Stimulated activated CD8-positive, alpha-beta memory T cell treated with anti-CD3 and anti-CD28 coated beads, Interleukin-15, amount 100 ng/mL, for 48 hours (primary cell): ENCODE results near the gene ACSF3.

Experiments
- DNase-seq, 2 donors: peaks; one replicate each; pipeline ENCODE4 v3.0.0-alpha.2; 2020; ENCODE audit warnings: low read depth in 2 of 2

The ACSF3 gene

DNA sequence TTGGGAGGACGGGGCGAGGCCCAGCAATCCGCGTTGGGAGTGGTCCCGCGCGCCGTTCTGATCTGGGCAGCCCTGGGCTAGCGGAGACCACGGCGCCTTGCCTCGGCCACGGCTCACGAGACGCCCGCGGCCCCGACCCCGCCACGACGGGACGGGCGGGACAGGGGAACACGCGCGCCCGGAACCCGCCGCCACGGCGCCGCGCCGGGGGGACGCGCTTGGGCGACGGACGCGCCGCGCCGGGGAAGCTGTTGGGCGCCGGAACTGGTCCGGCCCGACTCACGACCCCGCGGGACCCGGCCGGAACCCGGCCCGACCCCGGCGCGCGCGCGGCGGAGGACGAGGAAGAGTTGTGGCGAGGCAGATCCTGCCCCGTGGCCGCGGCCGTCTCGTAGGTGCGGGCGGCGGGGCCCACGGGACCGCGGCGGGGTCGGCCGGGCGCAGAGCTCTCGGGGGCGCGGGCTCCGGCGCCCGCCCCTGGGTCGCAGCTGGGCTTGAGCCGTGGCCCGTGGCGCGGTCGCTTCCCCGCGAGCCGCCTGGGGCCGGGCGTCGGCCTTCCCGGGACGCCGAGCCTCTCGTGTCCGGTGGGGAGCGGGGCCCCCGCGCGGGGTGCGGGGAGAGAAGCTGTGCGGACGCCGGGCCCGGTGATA, at the start of gene ACSF3:
TSS of gene ACSF3 (plus strand) at position 251 of the 650 bp plus-strand sequence. CDS start 6,830 bp downstream, outside the sequence.
- DNase-seq = peak; percentile 60 to 64

DNA sequence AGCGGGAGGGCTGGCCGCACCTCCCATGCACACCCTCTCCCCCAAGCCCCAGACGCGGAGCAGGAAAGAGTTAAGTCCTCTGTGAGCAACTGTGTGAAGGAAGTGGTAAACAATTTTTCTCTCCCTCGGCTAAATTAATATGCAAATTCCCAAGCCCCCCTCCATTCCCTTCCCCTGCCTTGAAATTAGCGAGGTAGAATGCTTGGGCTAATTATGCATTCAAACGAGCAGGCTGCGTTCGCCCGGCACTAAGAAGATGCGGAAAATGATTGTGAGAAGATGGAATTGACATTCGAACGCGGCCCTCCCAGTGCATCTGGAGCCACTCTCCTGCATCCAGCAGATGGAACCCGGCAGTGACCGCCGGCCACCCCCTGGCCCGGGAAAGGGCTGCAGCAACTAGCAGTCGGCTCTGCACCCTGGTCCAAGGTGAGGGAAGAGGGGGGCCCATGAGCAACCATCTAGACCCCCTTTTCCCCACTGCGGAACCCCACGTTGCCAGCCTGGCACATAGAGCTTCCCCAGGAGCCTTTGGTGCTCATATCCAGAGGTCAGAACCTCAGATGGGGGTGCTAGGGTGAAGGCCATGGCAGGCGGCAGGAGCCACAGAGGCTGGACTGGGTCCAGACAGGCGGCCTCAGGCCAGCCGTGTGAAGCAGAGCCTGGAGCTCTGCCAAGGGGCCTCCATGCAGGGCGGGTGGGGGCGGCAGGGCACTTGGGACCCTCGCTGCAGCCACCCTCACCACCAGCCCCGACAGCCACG, 49.1 kb upstream of the ACSF3 start:
- no peak for DNase-seq

- DNase-seq = no peak
Measured at GRCh38 chr16:89045181-89045815, 48.4 kb upstream of the ACSF3 start.

DNA sequence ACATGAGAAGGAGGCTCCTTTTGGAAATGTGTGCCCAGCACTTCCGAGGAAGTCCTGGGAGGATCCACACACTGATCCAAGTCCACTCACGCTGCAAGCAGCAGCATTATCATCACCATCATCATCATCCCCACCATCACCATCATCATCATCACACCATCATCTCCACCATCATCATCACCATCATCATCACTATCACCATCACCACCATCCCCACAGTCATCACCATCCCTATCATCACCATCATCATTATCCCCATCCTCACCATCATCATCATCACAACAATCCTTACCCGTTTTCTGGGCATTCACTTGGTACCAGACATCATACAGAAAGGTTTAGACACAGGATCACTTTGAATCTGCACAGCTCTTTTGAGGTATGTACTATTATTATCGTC, 47.8 kb upstream of the ACSF3 start:
- no peak for DNase-seq

GRCh38 chr16:89046491-89046890, 47.2 kb upstream of the ACSF3 start:
- no peak for DNase-seq

GRCh38 chr16:89047331-89048089, 46.1 kb upstream of the ACSF3 start:
- no peak for DNase-seq

- DNase-seq = no peak
Measured at GRCh38 chr16:89048090-89048725, 45.4 kb upstream of the ACSF3 start.

DNA sequence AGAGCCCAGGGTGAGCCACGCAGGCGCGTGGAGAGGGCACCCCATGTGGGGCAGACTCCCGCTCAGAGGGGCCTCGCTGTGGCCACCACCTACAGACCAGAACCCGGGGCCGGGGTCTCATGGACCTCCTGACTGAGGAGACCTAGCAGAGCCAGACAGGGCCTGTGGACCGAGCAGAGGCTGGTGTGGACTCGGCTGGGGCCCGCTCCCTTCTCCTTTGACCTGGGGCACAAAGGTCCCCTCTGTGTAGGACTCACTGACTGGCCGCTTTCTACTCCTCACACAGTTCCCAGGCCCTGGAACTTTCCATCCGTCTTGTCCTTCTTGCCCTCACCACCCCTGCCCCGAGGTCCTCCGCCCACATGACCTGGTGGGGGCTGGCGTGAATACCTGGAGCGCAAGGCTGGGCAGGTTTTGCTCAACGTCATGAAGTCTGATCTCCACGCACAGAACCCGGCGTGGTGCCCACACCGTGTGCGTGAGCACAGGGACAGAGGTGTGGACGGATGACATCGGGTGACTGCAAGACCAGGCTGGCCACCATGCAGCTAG, 44.7 kb upstream of the ACSF3 start:
- DNase-seq = no peak

GRCh38 chr16:89049484-89050118, 44.1 kb upstream of the ACSF3 start:
- no peak for DNase-seq

DNA sequence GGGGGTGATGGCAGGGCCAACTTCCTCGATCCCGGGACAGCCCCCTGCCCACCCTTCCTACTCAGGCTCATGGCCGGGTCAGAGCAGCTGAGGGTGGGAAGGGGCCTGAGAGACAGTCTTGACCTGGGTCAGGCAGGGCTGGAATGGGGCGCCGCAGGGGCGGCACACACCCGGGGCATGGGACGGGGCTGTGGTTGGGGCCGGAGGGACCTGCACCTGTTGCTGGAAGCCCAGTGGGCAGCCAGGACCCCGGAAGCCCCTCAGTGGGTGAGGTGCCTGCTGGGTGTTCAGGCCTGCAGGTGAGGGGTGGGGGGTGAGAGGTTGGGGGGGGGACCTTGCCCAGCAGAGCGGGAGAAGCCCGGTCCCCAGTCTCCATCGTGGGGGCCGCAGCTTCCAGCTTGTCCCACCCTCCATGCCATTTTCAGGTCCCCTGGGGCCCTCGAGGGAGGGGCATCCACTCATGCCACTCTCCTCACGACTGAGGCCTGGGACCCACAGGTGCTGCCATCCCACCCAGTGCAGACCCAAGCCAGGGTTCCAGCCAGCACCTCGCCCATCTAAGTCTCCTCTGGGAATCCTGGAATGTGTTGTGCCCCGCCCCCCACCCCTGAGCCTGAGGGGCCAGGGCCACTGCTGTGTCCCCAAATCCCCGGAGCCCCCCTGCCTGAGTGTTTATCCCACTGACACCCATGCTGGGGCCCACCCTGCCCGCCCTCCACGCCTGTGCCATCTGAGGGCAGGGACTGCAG, 43.4 kb upstream of the ACSF3 start:
- DNase-seq = no peak

DNA sequence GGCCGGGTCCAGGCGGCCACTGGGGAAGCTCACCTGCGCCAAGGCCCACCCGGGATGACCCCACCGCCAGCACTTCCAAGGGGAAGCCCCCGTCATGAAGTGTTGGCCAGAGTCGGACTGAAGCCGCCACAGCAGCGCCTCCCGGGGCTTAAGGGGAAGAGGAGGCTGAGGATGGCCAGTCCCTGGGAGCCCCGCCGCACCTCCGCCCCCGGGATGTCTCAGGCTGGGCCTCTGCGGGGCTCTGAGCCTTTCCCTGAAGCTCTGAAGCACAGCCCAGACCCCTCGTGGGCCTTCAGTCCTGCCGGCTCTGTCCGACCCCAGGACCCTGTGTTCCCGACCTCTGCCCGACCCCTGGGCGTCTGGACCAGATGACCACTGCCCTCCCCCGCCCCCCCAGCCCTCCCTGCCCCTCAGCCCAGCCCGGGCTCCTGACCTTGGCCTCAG, 42.8 kb upstream of the ACSF3 start:
- no peak for DNase-seq

- no peak for DNase-seq
Measured at GRCh38 chr16:89051521-89052166, 42.0 kb upstream of the ACSF3 start.

- no peak for DNase-seq
Measured at GRCh38 chr16:89052191-89052889, 41.3 kb upstream of the ACSF3 start.

GRCh38 chr16:89052890-89053724, 40.5 kb upstream of the ACSF3 start:
- DNase-seq = no peak

DNA sequence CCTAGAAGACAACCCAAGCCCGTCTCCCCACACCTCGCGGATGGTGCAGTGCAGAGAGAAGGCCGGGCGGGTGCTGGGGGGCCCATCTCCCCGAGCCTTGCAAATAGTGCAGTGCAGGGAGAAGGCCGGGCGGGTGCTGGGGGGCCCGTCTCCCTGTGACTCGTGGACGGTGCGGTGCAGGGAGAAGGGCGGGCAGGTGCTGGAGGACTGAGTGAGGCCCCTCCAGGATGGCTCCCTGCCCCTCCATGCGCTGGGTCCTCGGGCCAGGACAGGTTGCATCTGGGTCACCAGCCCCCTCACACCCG, 40.0 kb upstream of the ACSF3 start:
- DNase-seq = no peak

DNA sequence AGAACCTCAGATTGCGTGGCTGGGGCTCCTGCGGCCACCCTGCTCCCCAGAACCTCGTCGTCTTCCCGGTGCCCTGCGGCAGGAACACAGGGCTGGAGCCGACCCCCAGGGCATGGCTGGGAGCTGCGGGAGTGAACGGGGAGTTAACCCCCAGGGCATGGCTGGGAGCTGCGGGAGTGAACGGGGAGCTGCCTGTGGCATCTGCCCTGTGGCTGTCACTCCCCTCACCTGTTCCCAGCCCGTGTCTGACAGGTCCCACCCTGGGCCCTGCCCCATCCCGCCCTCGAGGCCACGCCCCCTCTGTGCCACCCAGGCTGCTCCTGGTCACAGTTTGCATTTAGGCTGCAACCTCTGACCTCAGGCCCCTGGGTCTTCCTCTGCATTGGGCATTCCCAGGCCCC, 39.4 kb upstream of the ACSF3 start:
- DNase-seq = no peak

GRCh38 chr16:89054714-89055113, 38.9 kb upstream of the ACSF3 start:
- no peak for DNase-seq

DNA sequence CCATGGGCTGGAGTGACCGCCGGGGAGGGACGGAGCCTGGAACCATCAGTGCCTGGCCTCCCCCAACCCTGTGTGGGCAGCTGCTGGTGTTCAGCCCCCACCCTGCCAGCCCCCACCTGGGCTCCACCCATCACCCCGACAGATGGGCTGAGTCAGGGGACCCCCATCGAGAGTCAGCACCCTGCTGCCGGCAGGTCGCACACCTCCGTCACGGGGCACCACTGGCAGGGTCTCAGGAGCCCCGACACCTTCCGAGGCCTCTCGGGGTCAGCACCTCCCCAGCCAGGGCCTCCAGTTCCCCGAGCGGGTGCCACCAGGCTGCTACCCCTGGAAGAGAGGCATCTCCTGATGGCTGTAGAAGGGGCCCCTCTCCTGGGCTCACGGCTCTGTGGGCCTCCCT, 38.3 kb upstream of the ACSF3 start:
- DNase-seq = no peak
